GM18951 (cell line): ENCODE data around the gene ZFR2.
"Not testable (repeated sequence)": the region's sequence is repeated elsewhere in the genome, so short reads cannot be mapped to it uniquely, and the experiment has no call there.

Experiments used
- POLR2A ChIP-seq: IDR thresholded peaks from 4 replicates; pipeline ENCODE4 v1.6.1; 2011; ENCODE audit warnings: mild to moderate bottlenecking; ENCODE audit not compliant: insufficient read length, insufficient read depth; ENCODE audit errors: extremely low read depth
- in situ Hi-C: fragments of 300-500 bp; cut with MboI; formaldehyde crosslinking; loops from one replicate; pipeline ENCODE4 v1.12.0; 2022; ENCODE audit warnings: low sequenced_read_pairs, mixed read lengths, inconsistent platforms; ENCODE audit not compliant: unreplicated experiment

ZFR2 gene

GRCh38 chr19:3868770-3869456, at the start of gene ZFR2:
Gene ZFR2 (minus strand): TSS chr19:3869038. CDS start chr19:3869017, 21 bp downstream.
- TF ChIP-seq POLR2A, result no peak
- in situ Hi-C loops, result no loop called here

- in situ Hi-C loops, result no loop called here
Observed at GRCh38 chr19:3916033-3916432, 47.2 kb upstream of the ZFR2 start.

GRCh38 chr19:3914199-3914598, 45.4 kb upstream of the ZFR2 start:
- in situ Hi-C loops, result no loop called here

More at GRCh38 chr19:3916033-3916432, 47.2 kb upstream of the ZFR2 start:
- TF ChIP-seq POLR2A, result no peak

GRCh38 chr19:3910105-3910504, 41.3 kb upstream of the ZFR2 start:
- TF ChIP-seq POLR2A, result no peak
- in situ Hi-C loops, result no loop called here

More at GRCh38 chr19:3914199-3914598, 45.4 kb upstream of the ZFR2 start:
- TF ChIP-seq POLR2A, result no peak

GRCh38 chr19:3908266-3909054, 39.6 kb upstream of the ZFR2 start:
- in situ Hi-C loops, result no loop called here
- TF ChIP-seq POLR2A, result no peak

- TF ChIP-seq POLR2A, result no peak
- in situ Hi-C loops, result no loop called here
Observed at GRCh38 chr19:3907626-3908265, 38.9 kb upstream of the ZFR2 start.

GRCh38 chr19:3904233-3904632, 35.4 kb upstream of the ZFR2 start:
- TF ChIP-seq POLR2A, result no peak
- in situ Hi-C loops, result no loop called here

- TF ChIP-seq POLR2A, result no peak
- in situ Hi-C loops, result no loop called here
Observed at GRCh38 chr19:3902317-3902973, 33.6 kb upstream of the ZFR2 start.

- TF ChIP-seq POLR2A, result no peak
- in situ Hi-C loops, result no loop called here
Observed at GRCh38 chr19:3899531-3900294, 30.9 kb upstream of the ZFR2 start.

- TF ChIP-seq POLR2A, result no peak
- in situ Hi-C loops, result no loop called here
Observed at GRCh38 chr19:3898426-3898825, 29.6 kb upstream of the ZFR2 start.

- no peak for TF ChIP-seq POLR2A
Observed at GRCh38 chr19:3897936-3898335, 29.1 kb upstream of the ZFR2 start.

GRCh38 chr19:3895788-3896187, 26.9 kb upstream of the ZFR2 start:
- TF ChIP-seq POLR2A, result no peak
- in situ Hi-C loops, result no loop called here

More at GRCh38 chr19:3897936-3898335, 29.1 kb upstream of the ZFR2 start:
- in situ Hi-C loops, result no loop called here

- in situ Hi-C loops, result not testable (repeated sequence)
Observed at GRCh38 chr19:3894959-3895358, 26.1 kb upstream of the ZFR2 start.
